PC-9 (cell line): ENCODE results near the gene DPP9.

ENCODE experiments used
- EZH2 ChIP-seq: fragments of 200-600 bp; sonication (generic); IDR thresholded peaks from 2 replicates; pipeline ENCODE4 v1.8.0; 2017; ENCODE audit warnings: antibody characterized with exemption, low read depth
- TF ChIP-seq, protein P1 (sequence below): fragments of 200-600 bp; sonication (generic); conservative IDR thresholded peaks from 2 replicates; pipeline ENCODE4 v1.6.1; 2017; ENCODE audit warnings: mixed run types, antibody characterized with exemption, mild to moderate bottlenecking, moderate library complexity

DNA sequence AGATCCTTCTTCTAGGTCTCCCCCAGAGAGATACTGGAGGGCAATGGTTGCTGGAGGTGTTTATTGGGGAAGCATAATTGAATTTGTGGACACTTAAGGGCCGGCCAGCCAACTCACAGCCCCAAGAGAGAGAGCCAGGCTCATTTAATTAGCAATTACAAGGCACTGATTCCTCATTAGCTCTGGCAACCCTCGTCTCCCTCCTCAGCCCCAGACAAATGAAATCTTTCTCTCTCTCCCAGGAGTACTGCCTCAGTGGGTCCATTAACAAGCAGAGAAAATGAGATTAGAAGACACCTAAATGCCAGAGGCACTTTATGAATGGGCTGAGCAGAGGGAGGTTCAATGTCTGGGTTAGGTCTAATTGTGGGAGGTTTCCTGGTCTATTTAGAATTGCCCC, 48.9 kb upstream of the DPP9 start:
- TF ChIP-seq, protein P1, sequence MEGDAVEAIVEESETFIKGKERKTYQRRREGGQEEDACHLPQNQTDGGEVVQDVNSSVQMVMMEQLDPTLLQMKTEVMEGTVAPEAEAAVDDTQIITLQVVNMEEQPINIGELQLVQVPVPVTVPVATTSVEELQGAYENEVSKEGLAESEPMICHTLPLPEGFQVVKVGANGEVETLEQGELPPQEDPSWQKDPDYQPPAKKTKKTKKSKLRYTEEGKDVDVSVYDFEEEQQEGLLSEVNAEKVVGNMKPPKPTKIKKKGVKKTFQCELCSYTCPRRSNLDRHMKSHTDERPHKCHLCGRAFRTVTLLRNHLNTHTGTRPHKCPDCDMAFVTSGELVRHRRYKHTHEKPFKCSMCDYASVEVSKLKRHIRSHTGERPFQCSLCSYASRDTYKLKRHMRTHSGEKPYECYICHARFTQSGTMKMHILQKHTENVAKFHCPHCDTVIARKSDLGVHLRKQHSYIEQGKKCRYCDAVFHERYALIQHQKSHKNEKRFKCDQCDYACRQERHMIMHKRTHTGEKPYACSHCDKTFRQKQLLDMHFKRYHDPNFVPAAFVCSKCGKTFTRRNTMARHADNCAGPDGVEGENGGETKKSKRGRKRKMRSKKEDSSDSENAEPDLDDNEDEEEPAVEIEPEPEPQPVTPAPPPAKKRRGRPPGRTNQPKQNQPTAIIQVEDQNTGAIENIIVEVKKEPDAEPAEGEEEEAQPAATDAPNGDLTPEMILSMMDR, result no peak
- TF ChIP-seq EZH2, result no peak
